ENCODE results near the gene DMPK. TPM values are rescaled to one million over a fixed set of nuclear protein-coding genes. Genes with fewer than 3 reads are reported as not detected.

The DMPK gene, protein sequence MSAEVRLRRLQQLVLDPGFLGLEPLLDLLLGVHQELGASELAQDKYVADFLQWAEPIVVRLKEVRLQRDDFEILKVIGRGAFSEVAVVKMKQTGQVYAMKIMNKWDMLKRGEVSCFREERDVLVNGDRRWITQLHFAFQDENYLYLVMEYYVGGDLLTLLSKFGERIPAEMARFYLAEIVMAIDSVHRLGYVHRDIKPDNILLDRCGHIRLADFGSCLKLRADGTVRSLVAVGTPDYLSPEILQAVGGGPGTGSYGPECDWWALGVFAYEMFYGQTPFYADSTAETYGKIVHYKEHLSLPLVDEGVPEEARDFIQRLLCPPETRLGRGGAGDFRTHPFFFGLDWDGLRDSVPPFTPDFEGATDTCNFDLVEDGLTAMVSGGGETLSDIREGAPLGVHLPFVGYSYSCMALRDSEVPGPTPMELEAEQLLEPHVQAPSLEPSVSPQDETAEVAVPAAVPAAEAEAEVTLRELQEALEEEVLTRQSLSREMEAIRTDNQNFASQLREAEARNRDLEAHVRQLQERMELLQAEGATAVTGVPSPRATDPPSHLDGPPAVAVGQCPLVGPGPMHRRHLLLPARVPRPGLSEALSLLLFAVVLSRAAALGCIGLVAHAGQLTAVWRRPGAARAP
- 36.9 to 58.2 TPM (median 54.8 TPM) in 5 replicates for total RNA-seq (2022; extraction: Qiagen RNA extraction; ENCODE audit: low read depth)

DNA sequence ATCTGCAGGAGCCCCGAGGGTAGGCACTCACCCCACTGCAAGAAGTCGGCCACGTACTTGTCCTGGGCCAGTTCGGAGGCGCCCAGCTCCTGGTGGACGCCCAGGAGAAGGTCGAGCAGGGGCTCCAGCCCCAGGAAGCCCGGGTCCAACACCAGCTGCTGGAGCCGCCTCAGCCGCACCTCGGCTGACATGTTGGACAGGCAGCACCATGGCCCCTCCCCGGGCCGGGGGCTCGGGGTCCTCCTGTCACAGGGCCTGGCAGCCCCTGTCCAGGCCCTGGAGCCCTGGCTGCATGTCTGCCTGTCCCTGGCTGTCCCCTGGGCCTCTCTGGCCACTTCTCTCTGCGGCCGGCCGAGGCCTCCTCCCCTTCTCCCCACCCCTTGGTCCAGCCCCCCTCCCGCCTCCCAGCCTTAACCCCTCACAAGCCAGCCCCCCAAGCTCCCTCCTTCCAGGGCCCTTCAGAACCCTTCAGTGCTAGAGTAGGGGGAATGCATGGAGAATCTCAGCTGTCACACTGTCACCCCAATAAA, at the start of gene DMPK:
DMPK (minus strand) TSS at position 329 of the 530 bp plus-strand sequence; CDS start at position 191, 138 bp downstream.

GRCh38 chr19:45814851-45815480, 32.7 kb upstream of the DMPK start, which contains the start of gene RSPH6A:
RSPH6A (minus strand) TSS chr19:45815308; CDS start chr19:45815176, 132 bp downstream.

GRCh38 chr19:45792470-45793177, 10.3 kb upstream of the DMPK start, which contains the start of gene DMWD:
DMWD (minus strand) TSS chr19:45792845; CDS start chr19:45792756, 89 bp downstream.

DNA sequence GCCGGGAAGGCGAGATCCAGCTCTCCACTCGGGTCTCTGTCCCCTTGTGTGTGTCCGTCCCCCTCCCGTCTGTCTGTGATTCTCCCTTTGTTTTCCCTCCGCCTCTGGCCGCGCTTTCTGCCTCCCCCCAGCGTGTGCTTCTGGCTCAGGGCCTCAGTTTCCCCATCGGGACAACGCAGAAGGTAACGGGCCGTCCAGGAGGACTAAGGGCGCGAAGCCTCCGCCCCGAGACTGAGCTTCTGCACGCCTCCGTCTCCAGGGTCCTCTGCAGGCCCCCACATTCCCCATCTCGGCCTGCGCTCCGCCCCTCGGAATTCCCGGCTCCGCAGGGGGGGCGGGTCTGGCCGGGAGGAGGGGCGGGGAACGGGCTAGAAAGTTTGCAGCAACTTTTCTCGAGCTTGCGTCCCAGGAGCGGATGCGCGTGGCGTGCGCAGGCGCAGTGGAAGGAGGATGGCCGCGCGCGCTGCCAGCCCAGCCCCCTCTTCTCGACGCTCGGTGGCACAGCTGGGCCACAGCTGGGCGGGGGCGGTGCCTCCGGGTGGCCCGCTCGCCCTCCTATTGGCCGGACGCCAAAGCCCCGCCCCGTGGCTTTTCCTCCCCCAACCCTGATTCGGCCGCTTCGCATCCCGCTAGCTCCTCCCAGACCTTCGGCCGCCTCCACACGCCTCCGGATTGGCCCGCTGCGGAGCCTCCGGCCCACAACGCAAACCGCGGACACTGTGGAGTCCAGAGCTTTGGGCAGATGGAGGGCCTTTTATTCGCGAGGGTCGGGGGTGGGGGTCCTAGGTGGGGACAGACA, 13.1 kb downstream of the DMPK start, which contains the start of gene SIX5:
SIX5 (minus strand) TSS at position 269 of the 799 bp plus-strand sequence. CDS start 408 bp downstream, outside the sequence.

GRCh38 chr19:45733160-45733810, 49.0 kb downstream of the DMPK start, which contains the start of gene MEIOSIN:
MEIOSIN (plus strand) TSS chr19:45733439; CDS start chr19:45735377, 1,938 bp downstream.

GRCh38 chr19:45730368-45731288, 51.7 kb downstream of the DMPK start, which contains the start of gene FBXO46:
FBXO46 (minus strand) TSS chr19:45730896; CDS start chr19:45713495, 17,401 bp downstream.

Other genes starting within 250 kb of the DMPK start
- gene OPA3, start 197.7 kb downstream of the DMPK start, total RNA-seq (2022; extraction: Qiagen RNA extraction; ENCODE audit: low read depth) = 11.5 to 17.3 TPM (median 17.0 TPM) in 5 replicates
- 0.13 to 0.38 TPM (median 0.22 TPM) in 5 replicates for gene GPR4, start 180.3 kb downstream of the DMPK start, total RNA-seq (2022; extraction: Qiagen RNA extraction; ENCODE audit: low read depth)
- gene EML2, start 143.1 kb downstream of the DMPK start, total RNA-seq (2022; extraction: Qiagen RNA extraction; ENCODE audit: low read depth) = 22.4 to 30.1 TPM (median 25.4 TPM) in 5 replicates
- gene GIPR, start 114.3 kb downstream of the DMPK start, total RNA-seq (2022; extraction: Qiagen RNA extraction; ENCODE audit: low read depth) = 2.1 to 4.7 TPM (median 2.5 TPM) in 5 replicates
- gene SNRPD2, start 90.5 kb downstream of the DMPK start, total RNA-seq (2022; extraction: Qiagen RNA extraction; ENCODE audit: low read depth) = 757 to 952 TPM (median 803 TPM) in 5 replicates
- 7.9 to 10.8 TPM (median 9.8 TPM) in 5 replicates for gene QPCTL, start 89.8 kb downstream of the DMPK start, total RNA-seq (2022; extraction: Qiagen RNA extraction; ENCODE audit: low read depth)
- gene FBXO46, start 51.6 kb downstream of the DMPK start, total RNA-seq (2022; extraction: Qiagen RNA extraction; ENCODE audit: low read depth) = 8.9 to 11.1 TPM (median 10.6 TPM) in 5 replicates
- gene MEIOSIN, start 49.1 kb downstream of the DMPK start, total RNA-seq (2022; extraction: Qiagen RNA extraction; ENCODE audit: low read depth) = 0.05 to 0.16 TPM (median 0.06 TPM) in 4 of 5 replicates, not detected in the other
- gene SIX5, start 13.2 kb downstream of the DMPK start, total RNA-seq (2022; extraction: Qiagen RNA extraction; ENCODE audit: low read depth) = 19.5 to 36.8 TPM (median 31.1 TPM) in 5 replicates
- gene DMWD, start 10.4 kb upstream of the DMPK start, total RNA-seq (2022; extraction: Qiagen RNA extraction; ENCODE audit: low read depth) = 23.6 to 40.1 TPM (median 35.8 TPM) in 5 replicates
- 0.03 TPM in 1 of 5 replicates, not detected in the others for gene RSPH6A, start 32.8 kb upstream of the DMPK start, total RNA-seq (2022; extraction: Qiagen RNA extraction; ENCODE audit: low read depth)
- gene SYMPK, start 80.7 kb upstream of the DMPK start, total RNA-seq (2022; extraction: Qiagen RNA extraction; ENCODE audit: low read depth) = 59.7 to 84.4 TPM (median 77.3 TPM) in 5 replicates
- 0.76 to 1.2 TPM (median 0.94 TPM) in 5 replicates for gene FOXA3, start 81.8 kb upstream of the DMPK start, total RNA-seq (2022; extraction: Qiagen RNA extraction; ENCODE audit: low read depth)
- 21.0 to 39.5 TPM (median 37.8 TPM) in 5 replicates for gene IRF2BP1, start 103.7 kb upstream of the DMPK start, total RNA-seq (2022; extraction: Qiagen RNA extraction; ENCODE audit: low read depth)
- 6.5 to 12.1 TPM (median 10.7 TPM) in 5 replicates for gene MYPOP, start 120.1 kb upstream of the DMPK start, total RNA-seq (2022; extraction: Qiagen RNA extraction; ENCODE audit: low read depth)
- gene NANOS2, start 132.3 kb upstream of the DMPK start, total RNA-seq (2022; extraction: Qiagen RNA extraction; ENCODE audit: low read depth) = not detected in 5 replicates
- gene NOVA2, start 191.4 kb upstream of the DMPK start, total RNA-seq (2022; extraction: Qiagen RNA extraction; ENCODE audit: low read depth) = 0.08 to 0.20 TPM (median 0.11 TPM) in 5 replicates
- gene CCDC61, start 213.0 kb upstream of the DMPK start, total RNA-seq (2022; extraction: Qiagen RNA extraction; ENCODE audit: low read depth) = 2.9 to 6.1 TPM (median 4.5 TPM) in 5 replicates
- not detected in 5 replicates for gene PGLYRP1, start 240.6 kb upstream of the DMPK start, total RNA-seq (2022; extraction: Qiagen RNA extraction; ENCODE audit: low read depth)